Naive thymus-derived CD4-positive, alpha-beta T cell (primary cell): ENCODE data around the gene SPAAR. TPM values are rescaled to one million over a fixed set of nuclear protein-coding genes. Genes with fewer than 3 reads are reported as not detected.
A peak's percentile ranks its signal among the peaks of the same experiment; 100 is the strongest.

Source experiments
- ATAC-seq: fragments of 150-1000 bp; cut with Tn5 transposase; 2 replicates; pipeline ENCODE4 v1.10.0; 2021; ENCODE audit warnings: mild to moderate bottlenecking, moderate library complexity
- CTCF ChIA-PET: fragments of 350-600 bp; sonication (Branson Sonifier 250); formaldehyde crosslinking; loops from one replicate; lab custom pipeline; 2021; ENCODE audit warnings: antibody characterized with exemption; lab: Charles Lee
- POLR2A ChIA-PET: fragments of 350-600 bp; sonication (Branson Sonifier 250); formaldehyde crosslinking; loops from one replicate; lab custom pipeline; 2021; ENCODE audit warnings: antibody characterized with exemption, inconsistent platforms; lab: Charles Lee
- DNase-seq, 9 donors: peaks; one replicate each; pipeline versions ENCODE4 v3.0.0 to v3.0.0-alpha.2; 2020 to 2022; ENCODE audit warnings: mixed read lengths in 1 of 9
- H3K27ac ChIP-seq: one replicate; pipeline ENCODE4 v1.7.0; 2013; ENCODE audit warnings: mild to moderate bottlenecking, low read depth, low read length, moderate library complexity
- H3K27me3 ChIP-seq, 2 donors: one replicate each; pipeline ENCODE4 v1.7.0; 2013; ENCODE audit warnings: low read length in 2 of 2, mild to moderate bottlenecking in 2 of 2, moderate library complexity in 2 of 2; ENCODE audit not compliant: control insufficient read depth in 2 of 2, insufficient read depth in 2 of 2
- H3K36me3 ChIP-seq, 3 experiments: 1 replicate in 2 of 3; 2 replicates in 1 of 3; pipeline ENCODE4 v1.7.0; 2013; ENCODE audit warnings: low read length in 3 of 3, mild to moderate bottlenecking in 3 of 3, moderate library complexity in 1 of 3; ENCODE audit not compliant: insufficient read depth in 3 of 3, control insufficient read depth in 2 of 3
- H3K4me1 ChIP-seq, 2 donors: one replicate each; pipeline ENCODE4 v1.7.0; 2013; ENCODE audit warnings: low read length in 2 of 2, mild to moderate bottlenecking in 2 of 2, moderate library complexity in 1 of 2; ENCODE audit not compliant: control insufficient read depth in 2 of 2, insufficient read depth in 2 of 2
- H3K4me3 ChIP-seq: 2 replicates; pipeline ENCODE4 v1.7.0; 2013; ENCODE audit warnings: mild to moderate bottlenecking, low read length
- H3K9me3 ChIP-seq, 3 experiments: 1 replicate in 2 of 3; 2 replicates in 1 of 3; pipeline ENCODE4 v1.7.0; 2013; ENCODE audit warnings: low read length in 3 of 3; ENCODE audit not compliant: control insufficient read depth in 2 of 3
- H3K27ac Mint-ChIP-seq, 9 donors: one replicate each; pipeline ENCODE4 v1.8.0; 2020 to 2022; ENCODE audit warnings: mixed read lengths in 9 of 9, mild to moderate bottlenecking in 8 of 9, moderate library complexity in 5 of 9, inconsistent platforms in 2 of 9
- H3K27me3 Mint-ChIP-seq, 5 donors: one replicate each; pipeline ENCODE4 v1.8.0; 2021 to 2022; ENCODE audit warnings: mixed read lengths in 5 of 5, mild to moderate bottlenecking in 1 of 5
- H3K36me3 Mint-ChIP-seq, 5 donors: one replicate each; pipeline ENCODE4 v1.8.0; 2020 to 2022; ENCODE audit warnings: mixed read lengths in 5 of 5, mild to moderate bottlenecking in 3 of 5, inconsistent platforms in 1 of 5
- H3K4me1 Mint-ChIP-seq, 7 donors: one replicate each; pipeline ENCODE4 v1.8.0; 2020 to 2022; ENCODE audit warnings: mixed read lengths in 7 of 7, mild to moderate bottlenecking in 3 of 7, inconsistent platforms in 1 of 7
- H3K4me3 Mint-ChIP-seq, 10 donors: one replicate each; pipeline ENCODE4 v1.8.0; 2020 to 2022; ENCODE audit warnings: mild to moderate bottlenecking in 10 of 10, mixed read lengths in 10 of 10, moderate library complexity in 6 of 10, inconsistent platforms in 2 of 10
- H3K9me3 Mint-ChIP-seq, 11 donors: one replicate each; pipeline ENCODE4 v1.8.0; 2020 to 2022; ENCODE audit warnings: mixed read lengths in 11 of 11, mild to moderate bottlenecking in 4 of 11, inconsistent platforms in 1 of 11, moderate library complexity in 1 of 11
- intact Hi-C, 2 donors: fragments of 100-400 bp; cut with micrococcal nuclease; formaldehyde crosslinking; loops; one replicate each; pipeline ENCODE4 v1.15.1; 2023
- polyA plus RNA-seq, 2 donors: library from polyadenylated mRNA; unstranded; fragments of 300-500 nt; fragmentation: Illumina TruSeq; gene quantifications; one replicate each; pipeline ENCODE4 v1.2.3, GENCODE V29; 2021
- total RNA-seq, 6 experiments: library from RNA in 5 of 6; stranded (reverse) in 5 of 6; gene quantifications; 1 replicate in 5 of 6; 2 replicates in 1 of 6; pipeline ENCODE4 v1.2.3 and lab custom pipeline; 2021 to 2026

The SPAAR gene
- total and polyA plus RNA-seq, 7 experiments from 2014 or later = not detected

- H3K9me3 Mint-ChIP-seq = no peaks in the 10 kb centered on the region
These were observed 6.5 kb downstream of the SPAAR start for GRCh38 chr9:35915681-35916294.

GRCh38 chr9:35917261-35917660 lies 8.0 kb downstream of the SPAAR start:
- Histone ChIP-seq H3K9me3 (no peaks in the 10 kb centered on the region), H3K4me1 (peaks cover 0 to 8% of the 10 kb centered on the region in 2 donors), H3K36me3 (no peaks in the 10 kb centered on the region), H3K27me3 (no peaks in the 10 kb centered on the region), H3K4me3 (no peak overlapping the region), H3K27ac (no peak overlapping the region)
- Mint-ChIP-seq H3K4me3 (no peak overlapping the region), H3K4me1 (peaks cover 3 to 31% (median 16%) of the 10 kb centered on the region in 7 donors), H3K36me3 (no peaks in the 10 kb centered on the region), H3K27ac (peak overlapping the region in 6 of 9 donors; percentile 10 to 72 (median 40)), H3K9me3 (no peaks in the 10 kb centered on the region), H3K27me3 (peaks cover 0 to 3% (median 0%) of the 10 kb centered on the region in 5 donors)
- ChIA-PET CTCF (interaction anchor here (0.6 kb wide), 1 partner anchor 16 kb away, joined by 4 read pairs; no protein-coding TSS in a partner anchor), POLR2A (no interaction called here)
- peak; percentile 9 for ATAC-seq
- DNase-seq = no peak
- intact Hi-C loops = no loop called here

More at GRCh38 chr9:35915681-35916294, 6.5 kb downstream of the SPAAR start:
- ChIA-PET POLR2A (interaction anchor here (0.7 to 1.2 kb wide), 3 partner anchors 9 to 184 kb away, joined by 3 read pairs; partner anchors contain the start of genes CREB3 and HRCT1), CTCF (interaction anchor here (1.7 kb wide), 1 partner anchor 30 kb away, joined by 5 read pairs; no protein-coding TSS in a partner anchor)
- Histone ChIP-seq H3K4me3 (no peak overlapping the region), H3K36me3 (no peaks in the 10 kb centered on the region), H3K9me3 (no peaks in the 10 kb centered on the region), H3K27ac (no peak overlapping the region), H3K27me3 (no peaks in the 10 kb centered on the region), H3K4me1 (peaks cover 11 to 20% of the 10 kb centered on the region in 2 donors)
- H3K4me3 Mint-ChIP-seq = no peak overlapping the region
- H3K27me3 Mint-ChIP-seq = no peaks in the 10 kb centered on the region
- DNase-seq (no peak), ATAC-seq (no peak)
- H3K36me3 Mint-ChIP-seq = no peaks in the 10 kb centered on the region
- peak overlapping the region in 6 of 9 donors; percentile 14 to 72 (median 47) for H3K27ac Mint-ChIP-seq
- intact Hi-C loops = no loop called here
- H3K4me1 Mint-ChIP-seq = peaks cover 15 to 38% (median 23%) of the 10 kb centered on the region in 7 donors

- Histone ChIP-seq H3K4me3 (no peak overlapping the region), H3K27me3 (no peaks in the 10 kb centered on the region), H3K9me3 (no peaks in the 10 kb centered on the region), H3K36me3 (no peaks in the 10 kb centered on the region), H3K27ac (no peak overlapping the region), H3K4me1 (no peaks in the 10 kb centered on the region)
- ChIA-PET POLR2A (interaction anchor here (1.3 kb wide), 1 partner anchor 24 kb away, joined by 3 read pairs; no protein-coding TSS in a partner anchor), CTCF (interaction anchor here (2.3 kb wide), 1 partner anchor 26 kb away, joined by 15 read pairs; no protein-coding TSS in a partner anchor)
- H3K27ac Mint-ChIP-seq = peak overlapping the region in 5 of 9 donors; percentile 19 to 76 (median 47)
- H3K9me3 Mint-ChIP-seq = no peaks in the 10 kb centered on the region
- peaks cover 3 to 37% (median 16%) of the 10 kb centered on the region in 7 donors for H3K4me1 Mint-ChIP-seq
- peaks cover 0 to 3% (median 0%) of the 10 kb centered on the region in 5 donors for H3K27me3 Mint-ChIP-seq
- H3K36me3 Mint-ChIP-seq = no peaks in the 10 kb centered on the region
- ATAC-seq (no peak), DNase-seq (no peak)
- intact Hi-C loops = no loop called here
- no peak overlapping the region for H3K4me3 Mint-ChIP-seq
These were observed 9.5 kb downstream of the SPAAR start for GRCh38 chr9:35918780-35919179.

- Histone ChIP-seq H3K9me3 (no peaks in the 10 kb centered on the region), H3K27ac (no peak overlapping the region), H3K36me3 (no peaks in the 10 kb centered on the region), H3K4me1 (no peaks in the 10 kb centered on the region), H3K4me3 (no peak overlapping the region), H3K27me3 (no peaks in the 10 kb centered on the region)
- Mint-ChIP-seq H3K27me3 (peaks cover 0 to 3% (median 0%) of the 10 kb centered on the region in 5 donors), H3K36me3 (no peaks in the 10 kb centered on the region), H3K9me3 (no peaks in the 10 kb centered on the region), H3K4me1 (peaks cover 7 to 41% (median 19%) of the 10 kb centered on the region in 7 donors), H3K27ac (peak overlapping the region in 7 of 9 donors; percentile 19 to 76 (median 65)), H3K4me3 (no peak overlapping the region)
- intact Hi-C loops = no loop called here
- DNase-seq (no peak), ATAC-seq (no peak)
- CTCF ChIA-PET = interaction anchor here (2.3 kb wide), 1 partner anchor 25 kb away, joined by 15 read pairs; no protein-coding TSS in a partner anchor
- POLR2A ChIA-PET = interaction anchor here (0.6 to 1.3 kb wide), 3 partner anchors 23 to 585 kb away, joined by 3 to 5 read pairs (median 4); no protein-coding TSS in a partner anchor
These were observed 10.1 kb downstream of the SPAAR start for GRCh38 chr9:35919212-35920008.

- H3K9me3 ChIP-seq = no peaks in the 10 kb centered on the region
- H3K36me3 Mint-ChIP-seq = no peaks in the 10 kb centered on the region
- intact Hi-C loops = no loop called here
- H3K4me1 Mint-ChIP-seq = peaks cover 7 to 41% (median 19%) of the 10 kb centered on the region in 7 donors
- H3K27me3 ChIP-seq = no peaks in the 10 kb centered on the region
- no peak overlapping the region for H3K4me3 ChIP-seq
- H3K4me1 ChIP-seq = no peaks in the 10 kb centered on the region
- H3K27me3 Mint-ChIP-seq = peaks cover 0 to 3% (median 0%) of the 10 kb centered on the region in 5 donors
- no peaks in the 10 kb centered on the region for H3K9me3 Mint-ChIP-seq
- ChIA-PET CTCF (interaction anchor here (1.5 to 2.3 kb wide), 2 partner anchors 25 to 34 kb away, joined by 3 to 15 read pairs; no protein-coding TSS in a partner anchor), POLR2A (interaction anchor here (0.6 to 1.1 kb wide), 6 partner anchors 9 to 584 kb away, joined by 3 to 5 read pairs (median 3); no protein-coding TSS in a partner anchor)
- H3K27ac Mint-ChIP-seq = no peak overlapping the region
- no peaks in the 10 kb centered on the region for H3K36me3 ChIP-seq
- DNase-seq = no peak
- no peak overlapping the region for H3K4me3 Mint-ChIP-seq
- no peak overlapping the region for H3K27ac ChIP-seq
- ATAC-seq = no peak
These were observed 10.8 kb downstream of the SPAAR start for GRCh38 chr9:35920051-35920620.

- ChIA-PET CTCF (no interaction called here), POLR2A (no interaction called here)
These were observed 14.3 kb downstream of the SPAAR start for GRCh38 chr9:35923598-35923926.

More at GRCh38 chr9:35923598-35923926, 14.3 kb downstream of the SPAAR start:
- Histone ChIP-seq H3K27me3 (no peaks in the 10 kb centered on the region), H3K27ac (no peak overlapping the region), H3K9me3 (no peaks in the 10 kb centered on the region), H3K36me3 (no peaks in the 10 kb centered on the region), H3K4me1 (no peaks in the 10 kb centered on the region), H3K4me3 (no peak overlapping the region)
- Mint-ChIP-seq H3K9me3 (no peaks in the 10 kb centered on the region), H3K4me3 (no peak overlapping the region), H3K27ac (peak overlapping the region in 1 of 9 donors; percentile 19), H3K4me1 (peaks cover 3 to 27% (median 14%) of the 10 kb centered on the region in 7 donors), H3K36me3 (no peaks in the 10 kb centered on the region), H3K27me3 (peaks cover 0 to 14% (median 0%) of the 10 kb centered on the region in 5 donors)
- ATAC-seq (no peak), DNase-seq (no peak)
- intact Hi-C loops = no loop called here
